GM23338 (cell line): Measurements from ENCODE around the gene ECE2. TPM values are rescaled to one million over a fixed set of nuclear protein-coding genes. Genes with fewer than 3 reads are reported as not detected.

Experiments used
- ATAC-seq: fragments of 200-7000 bp; cut with Tn5 transposase; 3 replicates; pipeline ENCODE4 v1.9.1; 2020
- DNase-seq: peaks from one replicate; pipeline ENCODE4 v3.0.0-alpha.2; 2015; ENCODE audit warnings: low spot score
- H2AFZ ChIP-seq: fragments of 200-600 bp; sonication (generic); 2 replicates; pipeline ENCODE4 v1.8.0; 2016; ENCODE audit warnings: antibody characterized with exemption, mild to moderate bottlenecking, moderate library complexity
- H3F3A ChIP-seq: fragments of 200-600 bp; sonication (generic); replicated peaks from 2 replicates; pipeline ENCODE4 v1.8.0; 2017; ENCODE audit warnings: antibody characterized with exemption, mixed run types, low read depth
- H3K27ac ChIP-seq: fragments of 200-600 bp; sonication (generic); 2 replicates; pipeline ENCODE4 v1.6.1; 2016; ENCODE audit warnings: low read depth
- H3K27me3 ChIP-seq: fragments of 200-600 bp; sonication (generic); 2 replicates; pipeline ENCODE4 v1.8.0; 2016; ENCODE audit warnings: mild to moderate bottlenecking, mixed run types, moderate library complexity; ENCODE audit not compliant: insufficient read depth
- H3K36me3 ChIP-seq: fragments of 200-600 bp; sonication (generic); 2 replicates; pipeline ENCODE4 v1.8.0; 2016; ENCODE audit warnings: mild to moderate bottlenecking; ENCODE audit not compliant: insufficient read depth
- H3K4me1 ChIP-seq: fragments of 200-600 bp; sonication (generic); 2 replicates; pipeline ENCODE4 v1.8.0; 2016; ENCODE audit warnings: mild to moderate bottlenecking, moderate library complexity; ENCODE audit not compliant: insufficient read depth
- H3K4me2 ChIP-seq: fragments of 200-600 bp; sonication (generic); 2 replicates; pipeline ENCODE4 v1.7.1; 2017; ENCODE audit warnings: mixed run types
- H3K4me3 ChIP-seq: fragments of 200-600 bp; sonication (generic); 2 replicates; pipeline ENCODE4 v1.6.1; 2016; ENCODE audit warnings: mixed run types
- H3K79me2 ChIP-seq: fragments of 200-600 bp; sonication (generic); replicated peaks from 2 replicates; pipeline ENCODE4 v1.8.0; 2017; ENCODE audit warnings: mild to moderate bottlenecking; ENCODE audit not compliant: insufficient read depth
- H3K9me2 ChIP-seq: fragments of 200-600 bp; sonication (generic); 2 replicates; pipeline ENCODE4 v1.8.0; 2017; ENCODE audit not compliant: insufficient read depth
- H4K20me1 ChIP-seq: fragments of 200-600 bp; sonication (generic); replicated peaks from 2 replicates; pipeline ENCODE4 v1.8.0; 2017; ENCODE audit warnings: mild to moderate bottlenecking; ENCODE audit not compliant: insufficient read depth
- H3K27ac Mint-ChIP-seq: 2 replicates; pipeline ENCODE4 v1.8.0; 2020; ENCODE audit warnings: inconsistent platforms, mild to moderate bottlenecking, moderate library complexity, mixed read lengths
- H3K27me3 Mint-ChIP-seq: 3 replicates; pipeline ENCODE4 v1.8.0; 2022; ENCODE audit warnings: low read depth, mild to moderate bottlenecking, moderate library complexity, mixed read lengths, inconsistent platforms; ENCODE audit not compliant: insufficient read depth, poor library complexity
- H3K36me3 Mint-ChIP-seq: 3 replicates; pipeline ENCODE4 v1.8.0; 2021; ENCODE audit warnings: low read depth, mild to moderate bottlenecking, inconsistent platforms, moderate library complexity, mixed read lengths
- H3K4me1 Mint-ChIP-seq: 3 replicates; pipeline ENCODE4 v1.8.0; 2020; ENCODE audit warnings: mild to moderate bottlenecking, inconsistent platforms, mixed read lengths
- H3K4me3 Mint-ChIP-seq: 3 replicates; pipeline ENCODE4 v1.8.0; 2021; ENCODE audit warnings: moderate library complexity, mild to moderate bottlenecking, inconsistent platforms, mixed read lengths
- H3K9me3 Mint-ChIP-seq: 3 replicates; pipeline ENCODE4 v1.8.0; 2020; ENCODE audit warnings: moderate library complexity, mild to moderate bottlenecking, inconsistent platforms, mixed read lengths
- CREB1 ChIP-seq: fragments of 250-450 bp; sonication (Bioruptor Pico); IDR thresholded peaks from 2 replicates; pipeline ENCODE4 v1.5.0; 2020; ENCODE audit warnings: low read depth, mild to moderate bottlenecking, moderate library complexity
- CTCF ChIP-seq, 2 experiments: fragments of 200-600 bp in 1 of 2; sonication (generic) in 1 of 2; conservative IDR thresholded peaks; 2 replicates each; pipeline versions ENCODE4 v1.5.1 to v1.6.1; 2016 to 2017; ENCODE audit warnings: antibody characterized with exemption in 2 of 2, low read depth in 2 of 2, mild to moderate bottlenecking in 2 of 2, moderate library complexity in 1 of 2
- EZH2 ChIP-seq: fragments of 200-600 bp; sonication (generic); IDR thresholded peaks from one replicate; pipeline ENCODE4 v1.8.0; 2017; ENCODE audit warnings: antibody characterized with exemption, mild to moderate bottlenecking, low read depth; ENCODE audit not compliant: unreplicated experiment
- EZH2phosphoT487 ChIP-seq: fragments of 200-600 bp; sonication (generic); IDR thresholded peaks from one replicate; pipeline ENCODE4 v1.8.1; 2018; ENCODE audit warnings: antibody characterized with exemption; ENCODE audit not compliant: unreplicated experiment
- REST ChIP-seq: IDR thresholded peaks from one replicate; pipeline ENCODE4 v1.6.1; 2018; ENCODE audit warnings: antibody characterized with exemption; ENCODE audit not compliant: unreplicated experiment
- STAT1 ChIP-seq: IDR thresholded peaks from one replicate; pipeline ENCODE4 v1.6.1; 2016; ENCODE audit warnings: antibody characterized with exemption; ENCODE audit not compliant: unreplicated experiment
- ZNF114 ChIP-seq: fragments of 250-450 bp; sonication (Bioruptor Pico); IDR thresholded peaks from 2 replicates; pipeline ENCODE4 v1.5.0; 2020; ENCODE audit warnings: mild to moderate bottlenecking, moderate library complexity
- polyA plus RNA-seq: library from polyadenylated mRNA; unstranded; fragments of >200 nt; fragmentation: Nextera tagmentation; extraction: Ambion mirVana; gene quantifications from 2 replicates; pipeline ENCODE4 v1.2.1, GENCODE V29; 2016
- total RNA-seq: library from RNA; depleted of rRNA; stranded (reverse); fragments of >200 nt; shearing (Covaris generic); gene quantifications from 2 replicates; pipeline ENCODE4 v1.2.3, GENCODE V29; 2014
- TF ChIP-seq, protein P1 (sequence below): fragments of 250-450 bp; sonication (Bioruptor Pico); IDR thresholded peaks from 2 replicates; pipeline ENCODE4 v1.5.0; 2020; ENCODE audit warnings: mild to moderate bottlenecking, moderate library complexity

The ECE2 gene
- total and polyA plus RNA-seq, 2 experiments from 2014 or later = 0.24 to 0.48 TPM

DNA sequence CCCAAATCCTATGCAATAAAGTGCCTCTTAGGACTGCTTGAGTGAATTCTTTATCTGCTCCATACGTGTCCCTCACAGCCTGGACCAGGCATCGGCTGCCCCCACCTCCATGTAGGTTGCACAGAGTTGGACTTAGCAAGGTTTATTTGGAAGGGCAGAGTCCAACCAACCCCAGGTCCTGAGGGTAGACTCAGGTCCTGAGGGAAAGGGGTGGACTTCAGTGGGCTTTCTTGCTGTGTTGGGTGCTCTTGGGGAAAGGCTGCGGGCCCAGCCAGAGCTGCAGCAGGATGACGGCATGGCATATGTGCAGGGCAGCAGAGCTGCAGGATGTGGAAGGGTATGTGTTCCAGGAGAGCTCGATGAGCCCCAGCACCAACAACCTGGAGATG is 33.5 kb upstream of the ECE2 start:
- Histone ChIP-seq H3K9me2 (no peaks in the 10 kb centered on the region), H3K4me3 (peak overlapping the region; percentile 62; the same call in 1 of the 2 replicates), H3K27ac (no peak overlapping the region), H3K36me3 (peaks cover 3% of the 10 kb centered on the region; the same call in 1 of the 2 replicates), H3K4me1 (no peaks in the 10 kb centered on the region), H2AFZ (no peak overlapping the region), H3K4me2 (peak overlapping the region; percentile 84), H3K27me3 (peaks cover 11% of the 10 kb centered on the region), H3F3A (no peaks in the 10 kb centered on the region), H3K79me2 (peaks cover 8% of the 10 kb centered on the region; the same call in 1 of the 2 replicates), H4K20me1 (peaks cover 16% of the 10 kb centered on the region)
- TF ChIP-seq EZH2phosphoT487 = no peak
- TF ChIP-seq STAT1 = no peak
- no peak for TF ChIP-seq REST
- TF ChIP-seq CREB1 = no peak
- TF ChIP-seq EZH2 = no peak
- TF ChIP-seq CTCF (conservative IDR thresholded peaks at IDR 0.05; ENCODE audit: low read depth in 2 of 2) = no peak
- TF ChIP-seq ZNF114 (CRISPR knock-in tag) = no peak
- TF ChIP-seq, protein P1, sequence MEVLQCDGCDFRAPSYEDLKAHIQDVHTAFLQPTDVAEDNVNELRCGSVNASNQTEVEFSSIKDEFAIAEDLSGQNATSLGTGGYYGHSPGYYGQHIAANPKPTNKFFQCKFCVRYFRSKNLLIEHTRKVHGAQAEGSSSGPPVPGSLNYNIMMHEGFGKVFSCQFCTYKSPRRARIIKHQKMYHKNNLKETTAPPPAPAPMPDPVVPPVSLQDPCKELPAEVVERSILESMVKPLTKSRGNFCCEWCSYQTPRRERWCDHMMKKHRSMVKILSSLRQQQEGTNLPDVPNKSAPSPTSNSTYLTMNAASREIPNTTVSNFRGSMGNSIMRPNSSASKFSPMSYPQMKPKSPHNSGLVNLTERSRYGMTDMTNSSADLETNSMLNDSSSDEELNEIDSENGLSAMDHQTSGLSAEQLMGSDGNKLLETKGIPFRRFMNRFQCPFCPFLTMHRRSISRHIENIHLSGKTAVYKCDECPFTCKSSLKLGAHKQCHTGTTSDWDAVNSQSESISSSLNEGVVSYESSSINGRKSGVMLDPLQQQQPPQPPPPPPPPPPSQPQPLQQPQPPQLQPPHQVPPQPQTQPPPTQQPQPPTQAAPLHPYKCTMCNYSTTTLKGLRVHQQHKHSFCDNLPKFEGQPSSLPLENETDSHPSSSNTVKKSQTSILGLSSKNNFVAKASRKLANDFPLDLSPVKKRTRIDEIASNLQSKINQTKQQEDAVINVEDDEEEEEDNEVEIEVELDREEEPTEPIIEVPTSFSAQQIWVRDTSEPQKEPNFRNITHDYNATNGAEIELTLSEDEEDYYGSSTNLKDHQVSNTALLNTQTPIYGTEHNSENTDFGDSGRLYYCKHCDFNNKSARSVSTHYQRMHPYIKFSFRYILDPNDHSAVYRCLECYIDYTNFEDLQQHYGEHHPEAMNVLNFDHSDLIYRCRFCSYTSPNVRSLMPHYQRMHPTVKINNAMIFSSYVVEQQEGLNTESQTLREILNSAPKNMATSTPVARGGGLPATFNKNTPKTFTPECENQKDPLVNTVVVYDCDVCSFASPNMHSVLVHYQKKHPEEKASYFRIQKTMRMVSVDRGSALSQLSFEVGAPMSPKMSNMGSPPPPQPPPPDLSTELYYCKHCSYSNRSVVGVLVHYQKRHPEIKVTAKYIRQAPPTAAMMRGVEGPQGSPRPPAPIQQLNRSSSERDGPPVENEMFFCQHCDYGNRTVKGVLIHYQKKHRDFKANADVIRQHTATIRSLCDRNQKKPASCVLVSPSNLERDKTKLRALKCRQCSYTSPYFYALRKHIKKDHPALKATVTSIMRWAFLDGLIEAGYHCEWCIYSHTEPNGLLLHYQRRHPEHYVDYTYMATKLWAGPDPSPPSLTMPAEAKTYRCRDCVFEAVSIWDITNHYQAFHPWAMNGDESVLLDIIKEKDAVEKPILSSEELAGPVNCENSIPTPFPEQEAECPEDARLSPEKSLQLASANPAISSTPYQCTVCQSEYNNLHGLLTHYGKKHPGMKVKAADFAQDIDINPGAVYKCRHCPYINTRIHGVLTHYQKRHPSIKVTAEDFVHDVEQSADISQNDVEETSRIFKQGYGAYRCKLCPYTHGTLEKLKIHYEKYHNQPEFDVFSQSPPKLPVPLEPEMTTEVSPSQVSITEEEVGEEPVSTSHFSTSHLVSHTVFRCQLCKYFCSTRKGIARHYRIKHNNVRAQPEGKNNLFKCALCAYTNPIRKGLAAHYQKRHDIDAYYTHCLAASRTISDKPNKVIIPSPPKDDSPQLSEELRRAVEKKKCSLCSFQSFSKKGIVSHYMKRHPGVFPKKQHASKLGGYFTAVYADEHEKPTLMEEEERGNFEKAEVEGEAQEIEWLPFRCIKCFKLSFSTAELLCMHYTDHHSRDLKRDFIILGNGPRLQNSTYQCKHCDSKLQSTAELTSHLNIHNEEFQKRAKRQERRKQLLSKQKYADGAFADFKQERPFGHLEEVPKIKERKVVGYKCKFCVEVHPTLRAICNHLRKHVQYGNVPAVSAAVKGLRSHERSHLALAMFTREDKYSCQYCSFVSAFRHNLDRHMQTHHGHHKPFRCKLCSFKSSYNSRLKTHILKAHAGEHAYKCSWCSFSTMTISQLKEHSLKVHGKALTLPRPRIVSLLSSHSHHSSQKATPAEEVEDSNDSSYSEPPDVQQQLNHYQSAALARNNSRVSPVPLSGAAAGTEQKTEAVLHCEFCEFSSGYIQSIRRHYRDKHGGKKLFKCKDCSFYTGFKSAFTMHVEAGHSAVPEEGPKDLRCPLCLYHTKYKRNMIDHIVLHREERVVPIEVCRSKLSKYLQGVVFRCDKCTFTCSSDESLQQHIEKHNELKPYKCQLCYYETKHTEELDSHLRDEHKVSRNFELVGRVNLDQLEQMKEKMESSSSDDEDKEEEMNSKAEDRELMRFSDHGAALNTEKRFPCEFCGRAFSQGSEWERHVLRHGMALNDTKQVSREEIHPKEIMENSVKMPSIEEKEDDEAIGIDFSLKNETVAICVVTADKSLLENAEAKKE (CRISPR knock-in tag) = no peak
- H3K4me1 Mint-ChIP-seq = peaks cover 10% of the 10 kb centered on the region
- H3K9me3 Mint-ChIP-seq = no peaks in the 10 kb centered on the region
- H3K27ac Mint-ChIP-seq = no peak overlapping the region
- DNase-seq (no peak), ATAC-seq (no peak)
- H3K27me3 Mint-ChIP-seq = peaks cover 10% of the 10 kb centered on the region
- H3K4me3 Mint-ChIP-seq = peak overlapping the region; percentile 45
- H3K36me3 Mint-ChIP-seq = peaks cover 40% of the 10 kb centered on the region
